HG02938 (cell line): Measurements from ENCODE around the gene STIM2.
"Not testable (repeated sequence)": the region's sequence is repeated elsewhere in the genome, so short reads cannot be mapped to it uniquely, and the experiment has no call there.

Experiments used
- ATAC-seq: cut with Tn5 transposase; IDR thresholded peaks from one replicate; pipeline ENCODE4 v1.9.1; 2021; ENCODE audit warnings: mild to moderate bottlenecking, moderate library complexity; ENCODE audit not compliant: unreplicated experiment

STIM2 gene

DNA sequence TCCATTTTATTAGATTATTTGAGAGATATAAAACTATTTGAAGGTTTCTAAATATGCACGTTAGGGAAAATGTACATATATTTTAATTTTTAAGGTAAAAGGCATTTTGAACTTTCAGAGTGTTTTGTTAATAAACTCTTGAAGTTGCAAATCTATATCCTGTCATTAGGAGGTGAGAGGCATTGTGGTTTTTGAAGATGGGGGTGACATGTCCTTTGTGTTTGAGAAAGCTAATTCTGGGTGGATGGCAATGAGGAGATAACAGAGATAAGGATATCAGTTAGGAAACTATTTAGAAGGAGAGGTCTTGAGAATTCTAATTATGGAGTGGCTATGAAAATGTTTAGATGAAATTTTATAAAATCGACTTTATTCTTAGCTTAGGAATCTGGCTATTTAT, 6.1 kb downstream of the STIM2 start:
- no peak for ATAC-seq

GRCh38 chr4:26867914-26868684, 7.5 kb downstream of the STIM2 start:
- ATAC-seq = no peak

DNA sequence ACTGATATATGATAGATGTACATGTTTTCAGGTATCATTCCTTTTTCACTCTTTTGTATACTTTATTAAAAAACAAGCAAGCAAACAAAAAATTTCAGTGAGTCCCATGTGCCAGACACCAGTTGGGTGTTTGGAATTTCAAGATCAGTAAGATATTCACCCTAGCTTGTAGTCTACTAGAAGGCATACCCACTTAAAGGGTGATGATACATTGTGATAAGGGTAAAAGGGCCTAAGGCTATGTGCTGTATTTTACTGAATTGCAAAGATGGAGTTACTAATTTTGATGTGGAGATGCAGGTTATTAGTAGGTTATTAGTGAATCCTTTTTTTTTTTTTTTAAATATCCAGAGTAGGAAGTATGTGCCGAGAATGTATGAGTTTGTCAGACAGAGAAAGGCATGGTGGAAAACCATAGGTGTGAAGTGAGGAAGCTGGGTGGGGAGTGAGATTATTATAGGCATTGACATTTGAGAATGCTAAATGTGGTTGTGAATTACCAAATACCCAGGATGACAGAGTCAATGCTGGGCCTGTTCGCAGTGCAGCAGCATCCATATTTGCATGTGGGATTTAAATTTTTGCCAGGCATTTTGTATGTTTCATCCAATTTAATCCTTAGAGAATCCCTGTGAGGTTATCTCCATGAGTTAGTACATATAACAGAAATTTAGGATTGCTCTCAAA, 10.1 kb downstream of the STIM2 start:
- no peak for ATAC-seq

DNA sequence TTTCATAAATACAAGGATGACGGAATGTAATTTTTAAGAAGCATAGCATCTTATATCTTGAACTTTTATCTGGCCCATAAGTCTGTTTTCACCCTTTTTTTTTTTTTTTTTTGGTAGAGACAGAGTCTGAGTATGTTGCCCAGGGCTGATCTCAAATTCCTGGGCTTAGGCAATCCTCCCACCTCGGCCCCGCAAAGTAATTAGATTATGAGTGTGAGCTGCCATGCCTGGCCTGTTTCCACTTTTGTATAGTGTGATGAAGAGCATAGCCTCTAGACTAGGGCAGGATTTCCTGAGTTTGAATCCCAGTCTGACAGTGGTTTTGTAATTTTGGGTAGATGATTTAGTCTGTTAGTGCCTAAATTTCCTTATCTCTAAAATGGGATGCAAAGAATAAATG, 11.0 kb downstream of the STIM2 start:
- no peak for ATAC-seq

- ATAC-seq = peak; percentile 89
Measured at GRCh38 chr4:26873391-26874026, 12.9 kb downstream of the STIM2 start.

- ATAC-seq = no peak
Measured at GRCh38 chr4:26874110-26874509, 13.5 kb downstream of the STIM2 start.

- ATAC-seq = no peak
Measured at GRCh38 chr4:26877406-26877805, 16.8 kb downstream of the STIM2 start.

- no peak for ATAC-seq
Measured at GRCh38 chr4:26877961-26878360, 17.3 kb downstream of the STIM2 start.

DNA sequence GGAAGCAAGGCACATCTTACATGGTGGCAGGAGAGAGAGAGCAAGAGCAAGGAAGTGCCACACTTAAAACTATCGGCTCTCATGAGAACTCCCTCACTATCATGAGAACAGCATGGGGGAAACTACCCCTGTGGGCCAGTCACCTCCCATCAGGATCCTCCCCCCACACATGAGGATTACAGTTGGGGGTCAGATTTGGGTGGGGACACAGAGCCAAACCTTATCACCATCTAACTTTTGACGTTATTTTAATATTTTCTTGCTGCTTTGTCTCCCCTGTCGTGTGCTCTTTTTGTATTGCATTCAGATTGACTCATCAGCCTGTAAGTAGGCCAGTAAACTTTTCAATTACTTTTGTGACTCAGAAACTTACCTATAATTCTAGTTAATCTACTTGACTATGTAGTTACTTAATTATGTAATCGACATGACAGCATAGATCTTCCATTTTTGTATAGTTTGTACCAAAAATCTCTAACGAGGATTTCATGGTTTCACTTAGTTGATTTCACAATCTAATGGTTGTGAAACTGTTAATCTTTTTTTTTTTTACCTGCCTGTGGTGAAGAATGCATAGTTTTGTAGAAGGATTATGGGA, 18.3 kb downstream of the STIM2 start:
- no peak for ATAC-seq

DNA sequence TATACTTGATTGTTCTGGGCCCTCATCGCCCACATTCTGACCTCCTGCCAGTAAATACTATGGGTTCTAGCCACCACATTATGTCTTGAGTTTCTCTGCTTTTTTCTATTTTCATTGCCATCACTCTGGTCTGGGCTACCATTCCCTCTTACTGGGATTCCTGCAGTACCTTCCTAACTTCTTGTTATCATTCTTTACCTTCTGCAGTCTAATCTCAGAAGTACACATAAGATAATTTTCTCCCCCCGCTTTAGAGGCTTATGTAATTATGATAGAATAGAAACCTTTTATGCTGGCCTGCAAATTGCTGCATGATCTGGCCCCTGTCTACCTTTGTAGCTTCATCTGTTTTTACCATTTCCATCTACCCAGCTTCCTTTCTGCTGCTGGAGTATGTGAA, 19.2 kb downstream of the STIM2 start:
- no peak for ATAC-seq

DNA sequence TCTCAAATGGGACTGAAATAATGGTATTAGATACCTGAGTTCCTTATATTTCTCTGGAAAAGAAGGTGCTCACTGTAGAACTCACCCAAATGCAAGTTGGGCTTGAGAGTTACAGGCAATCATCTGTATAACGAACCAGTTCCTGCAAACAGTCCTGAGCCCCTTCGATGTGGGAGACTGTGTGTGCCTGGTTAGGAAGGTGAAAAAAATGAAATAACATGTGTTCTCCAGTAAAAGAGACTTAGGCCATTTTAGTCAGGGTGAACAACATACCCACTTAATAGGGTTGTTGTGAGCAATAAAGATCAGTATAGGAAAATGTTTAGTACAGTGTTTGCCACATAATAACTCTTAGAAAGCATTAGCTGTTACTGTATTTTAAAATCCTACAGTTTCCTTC, 23.4 kb downstream of the STIM2 start:
- ATAC-seq = no peak

- ATAC-seq = peak; percentile 62
Measured at GRCh38 chr4:26884486-26884988, 23.9 kb downstream of the STIM2 start.

- peak; percentile 72 for ATAC-seq
Measured at GRCh38 chr4:26885912-26886274, 25.3 kb downstream of the STIM2 start.

DNA sequence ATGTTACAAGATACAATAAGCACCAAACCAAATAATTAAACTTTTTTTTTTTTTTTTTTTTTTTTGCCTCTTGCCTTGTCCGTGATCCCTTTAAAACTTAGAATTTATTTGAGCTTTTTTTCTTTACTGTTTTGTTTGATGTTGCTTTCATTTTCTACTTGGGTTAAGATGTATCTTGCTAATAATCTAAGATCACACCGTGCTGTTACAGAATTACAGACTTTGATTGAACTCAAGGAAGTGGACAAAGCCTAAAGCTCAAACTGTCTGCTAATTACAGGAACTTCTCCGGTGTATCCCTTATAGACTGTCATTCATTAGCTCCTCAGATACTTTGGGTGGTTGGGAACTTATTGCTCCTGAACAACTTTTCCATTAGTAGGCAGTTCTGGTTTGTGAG, 26.5 kb downstream of the STIM2 start:
- ATAC-seq = no peak

DNA sequence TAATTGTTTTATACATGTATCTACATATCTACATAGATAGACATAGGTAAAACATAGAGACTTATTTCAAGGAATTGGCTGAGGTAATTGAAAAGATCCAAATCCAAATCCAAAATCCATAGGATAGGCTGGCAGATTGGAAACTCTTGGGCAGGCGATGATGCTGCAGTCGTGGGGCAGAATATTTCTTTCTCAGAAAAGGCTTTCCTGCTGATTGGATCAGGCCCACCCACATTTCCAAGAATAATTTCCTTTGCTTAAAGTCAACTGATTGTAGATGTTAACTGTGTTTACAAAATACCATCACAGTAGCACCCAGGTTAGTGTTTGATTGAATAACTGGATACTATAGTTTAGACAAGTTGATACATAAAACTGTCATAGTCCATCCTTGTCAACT, 27.2 kb downstream of the STIM2 start:
- no peak for ATAC-seq

DNA sequence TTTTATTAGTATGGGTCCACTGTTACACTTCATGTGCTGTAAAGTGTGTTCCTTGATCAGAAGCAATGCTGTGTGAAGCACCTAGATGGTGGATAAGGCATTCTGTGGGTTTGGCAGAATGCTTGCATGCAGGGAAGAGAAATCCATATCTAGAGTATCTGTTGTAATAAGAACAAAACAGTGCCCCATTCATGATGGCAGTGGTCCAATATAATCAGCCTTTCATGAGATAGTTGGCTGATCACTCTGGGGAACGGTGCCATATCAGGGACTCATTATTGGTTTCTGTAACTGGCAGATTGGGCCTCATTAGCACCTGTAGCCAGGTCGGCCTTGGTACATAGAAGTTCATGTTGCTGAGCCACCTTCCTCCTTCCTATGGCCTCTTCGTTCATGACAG, 28.7 kb downstream of the STIM2 start:
- ATAC-seq = no peak

DNA sequence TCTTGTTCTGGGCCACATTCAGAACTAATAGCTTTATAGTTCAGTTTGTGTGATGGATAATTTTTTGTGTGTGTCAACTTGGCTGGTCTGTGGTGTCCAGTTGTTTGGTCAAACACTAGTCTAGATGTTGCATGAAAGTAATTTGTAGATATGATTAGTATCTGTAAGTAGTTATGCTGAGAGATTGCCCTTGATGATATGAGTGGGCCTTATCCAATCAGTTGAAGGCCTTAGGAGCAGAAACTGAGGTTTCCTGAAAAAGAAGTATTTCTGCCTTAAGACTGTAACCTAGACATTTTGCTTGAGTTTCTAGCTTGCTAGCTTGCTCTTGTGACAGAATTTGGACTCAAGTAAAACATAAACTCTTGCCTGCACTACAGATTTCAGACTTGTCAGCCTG, 30.4 kb downstream of the STIM2 start:
- no peak for ATAC-seq

DNA sequence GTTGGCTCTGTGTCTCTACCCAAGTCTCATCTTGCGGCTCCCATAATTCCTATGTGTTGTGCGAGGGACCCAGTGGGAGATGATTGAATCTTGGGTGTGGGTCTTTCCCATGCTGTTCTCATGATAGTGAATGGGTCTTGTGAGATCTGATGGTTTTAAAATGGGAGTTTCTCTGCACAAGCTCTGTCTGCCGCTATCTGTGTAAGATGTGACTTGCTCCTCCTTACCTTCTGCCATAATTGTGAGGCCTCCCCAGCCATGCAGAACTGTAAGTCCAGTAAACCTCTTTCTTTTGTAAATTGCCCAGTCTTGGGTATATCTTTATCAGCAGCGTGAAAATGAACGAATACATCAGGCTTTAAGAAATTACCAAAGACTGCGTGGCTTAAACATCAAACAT, 31.2 kb downstream of the STIM2 start:
- ATAC-seq = no peak

DNA sequence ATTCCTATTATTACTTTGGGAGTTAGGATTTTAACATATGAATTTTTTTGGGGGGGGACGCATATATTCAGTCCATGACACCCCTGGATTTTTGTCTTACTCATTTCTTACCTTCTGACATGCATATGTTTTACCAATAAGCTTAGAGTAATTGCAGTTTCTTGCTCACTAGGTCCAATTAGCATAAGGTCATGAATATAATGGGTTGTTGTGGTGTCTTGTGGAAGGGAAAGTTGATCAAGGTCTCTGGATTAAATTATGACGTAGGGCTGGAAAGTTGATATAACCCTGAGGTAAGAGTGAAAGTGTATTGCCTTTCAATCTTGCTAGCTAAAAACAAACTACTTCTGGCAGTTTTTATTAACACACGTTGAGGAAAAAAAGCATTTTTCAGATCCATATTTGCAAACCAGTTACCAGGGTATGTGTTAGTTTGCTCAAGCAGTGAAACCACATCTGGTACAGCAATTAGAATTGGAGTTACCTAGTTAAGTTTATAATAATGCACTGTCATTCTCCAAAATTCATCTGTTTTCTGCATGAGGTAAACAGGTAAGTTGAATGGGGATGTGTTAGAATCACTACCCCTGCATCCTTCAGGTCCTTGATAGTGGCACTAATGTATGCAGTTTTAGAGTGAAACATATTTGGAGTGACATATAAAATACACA, 32.0 kb downstream of the STIM2 start:
- ATAC-seq = no peak

DNA sequence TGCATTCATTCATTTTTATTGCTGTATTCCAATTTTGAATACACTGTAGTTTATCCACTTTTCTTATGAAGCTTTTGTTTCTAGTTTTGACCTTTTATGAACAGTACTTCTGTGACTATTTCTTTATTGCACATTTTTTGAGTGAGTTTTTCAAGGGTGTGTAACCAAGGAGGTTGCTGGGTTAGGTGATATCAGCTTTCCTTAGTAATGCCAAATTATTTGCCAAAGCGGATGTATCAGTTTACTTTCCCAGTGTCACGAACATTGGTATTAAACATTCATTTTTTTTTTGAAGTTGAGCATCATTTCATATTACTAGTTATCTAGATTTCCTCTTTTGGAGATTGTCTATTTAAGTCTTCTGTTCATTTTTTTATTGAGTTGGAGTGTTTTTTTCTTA, 32.9 kb downstream of the STIM2 start:
- ATAC-seq = no peak

DNA sequence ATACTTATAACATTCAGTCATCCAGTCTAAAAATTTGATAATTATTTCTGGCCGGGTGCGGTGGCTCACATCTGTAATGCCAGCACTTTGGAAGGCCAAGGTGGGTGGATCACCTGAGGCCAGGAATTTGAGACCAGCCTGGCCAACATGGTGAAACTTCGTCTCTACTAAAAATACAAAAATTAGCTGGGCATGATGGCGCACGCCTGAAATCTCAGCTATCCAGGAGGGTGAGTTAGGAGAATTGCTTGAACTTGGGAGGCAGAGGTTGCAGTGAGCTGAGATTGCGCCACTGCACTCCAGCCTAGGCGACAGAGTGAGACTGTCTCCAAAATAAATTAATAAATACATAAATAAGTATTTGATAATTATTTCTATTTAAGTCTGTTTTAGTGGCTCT, 34.2 kb downstream of the STIM2 start:
- not testable (repeated sequence) for ATAC-seq
